WTC11 (cell line): ENCODE results near the gene NMB. TPM values are rescaled to one million over a fixed set of nuclear protein-coding genes. Genes with fewer than 3 reads are reported as not detected.

Experiments
- AR ChIP-seq: fragments of 250-450 bp; sonication (Bioruptor Pico); IDR thresholded peaks from 2 replicates; pipeline ENCODE4 v1.9.0; 2021; ENCODE audit warnings: mild to moderate bottlenecking
- ATF2 ChIP-seq: sonication (generic); formaldehyde crosslinking; IDR thresholded peaks from 2 replicates; pipeline ENCODE4 v1.8.1; 2022; ENCODE audit warnings: low read depth, missing genetic modification reagents, borderline replicate concordance
- E2F1 ChIP-seq: sonication (generic); formaldehyde crosslinking; IDR thresholded peaks from 2 replicates; pipeline ENCODE4 v1.8.0; 2022; ENCODE audit warnings: mild to moderate bottlenecking, missing genetic modification reagents
- E2F4 ChIP-seq: sonication (generic); formaldehyde crosslinking; IDR thresholded peaks from 2 replicates; pipeline ENCODE4 v1.8.1; 2022; ENCODE audit warnings: low read depth, mild to moderate bottlenecking, moderate library complexity, missing genetic modification reagents, borderline replicate concordance
- IRF1 ChIP-seq: sonication (generic); formaldehyde crosslinking; IDR thresholded peaks from 2 replicates; pipeline ENCODE4 v1.8.0; 2023; ENCODE audit warnings: missing genetic modification reagents
- JAZF1 ChIP-seq: fragments of 250-450 bp; sonication (Bioruptor Pico); IDR thresholded peaks from 2 replicates; pipeline ENCODE4 v1.9.0; 2021; ENCODE audit warnings: moderate library complexity, mild to moderate bottlenecking, inconsistent platforms
- NFATC4 ChIP-seq: fragments of 250-450 bp; sonication (Bioruptor Pico); IDR thresholded peaks from 2 replicates; pipeline ENCODE4 v1.9.0; 2021; ENCODE audit warnings: mild to moderate bottlenecking
- NR2C2 ChIP-seq: sonication (generic); formaldehyde crosslinking; IDR thresholded peaks from 2 replicates; pipeline ENCODE4 v1.8.0; 2022; ENCODE audit warnings: mild to moderate bottlenecking, missing genetic modification reagents
- OVOL2 ChIP-seq: fragments of 250-450 bp; sonication (Bioruptor Pico); IDR thresholded peaks from 2 replicates; pipeline ENCODE4 v1.9.0; 2021; ENCODE audit warnings: mild to moderate bottlenecking, borderline replicate concordance
- SMAD4 ChIP-seq: sonication (generic); formaldehyde crosslinking; IDR thresholded peaks from 2 replicates; pipeline ENCODE4 v1.8.0; 2022; ENCODE audit warnings: mild to moderate bottlenecking, missing genetic modification reagents
- ZBTB21 ChIP-seq: sonication (generic); formaldehyde crosslinking; IDR thresholded peaks from 2 replicates; pipeline ENCODE4 v1.8.1; 2023; ENCODE audit warnings: mild to moderate bottlenecking, missing genetic modification reagents, borderline replicate concordance
- ZBTB43 ChIP-seq: sonication (generic); formaldehyde crosslinking; IDR thresholded peaks from 2 replicates; pipeline ENCODE4 v1.8.1; 2023; ENCODE audit warnings: mild to moderate bottlenecking, missing genetic modification reagents
- ZNF121 ChIP-seq: sonication (generic); formaldehyde crosslinking; IDR thresholded peaks from 2 replicates; pipeline ENCODE4 v1.8.0; 2023; ENCODE audit warnings: missing genetic modification reagents
- ZNF281 ChIP-seq: sonication (generic); formaldehyde crosslinking; IDR thresholded peaks from 2 replicates; pipeline ENCODE4 v1.8.0; 2023; ENCODE audit warnings: mild to moderate bottlenecking, missing genetic modification reagents
- ZNF532 ChIP-seq: fragments of 250-450 bp; sonication (Bioruptor Pico); IDR thresholded peaks from 2 replicates; pipeline ENCODE4 v1.9.0; 2021; ENCODE audit warnings: mild to moderate bottlenecking, borderline replicate concordance
- total RNA-seq: library from RNA; stranded (reverse); gene quantifications from 3 replicates; pipeline ENCODE4 v1.2.3, GENCODE V29; 2021

The NMB gene
- total RNA-seq, 1 experiment from 2014 or later = 14.9 TPM

GRCh38 chr15:84666373-84666772, 8.4 kb upstream of the NMB start (continued):
- TF ChIP-seq AR (CRISPR knock-in tag) = no peak
- TF ChIP-seq E2F4 (CRISPR knock-in tag) = no peak
- TF ChIP-seq ATF2 (CRISPR knock-in tag) = no peak
- TF ChIP-seq IRF1 (CRISPR knock-in tag) = no peak
- no peak for TF ChIP-seq NR2C2
- no peak for TF ChIP-seq ZNF532 (CRISPR knock-in tag)
- no peak for TF ChIP-seq ZBTB21 (CRISPR knock-in tag)
- no peak for TF ChIP-seq ZNF121 (CRISPR knock-in tag)
- no peak for TF ChIP-seq OVOL2 (CRISPR knock-in tag)
- no peak for TF ChIP-seq ZBTB43 (CRISPR knock-in tag)
- TF ChIP-seq SMAD4 = no peak
- TF ChIP-seq NFATC4 (CRISPR knock-in tag) = no peak
- TF ChIP-seq ZNF281 = no peak
- no peak for TF ChIP-seq E2F1 (CRISPR knock-in tag)
- TF ChIP-seq JAZF1 (CRISPR knock-in tag) = no peak
